ENCODE results near the gene PTPRR. TPM values are rescaled to one million over a fixed set of nuclear protein-coding genes. Genes with fewer than 3 reads are reported as not detected.

The PTPRR gene
- total and polyA plus RNA-seq, 4 donors: 0.17 to 1.5 (median 0.61) TPM

- 64 to 79% methylated on average over 8 of the region's 8 CpGs for WGBS, 2 donors
- no peak for ATAC-seq (ENCODE audit: insufficient read depth, low FRiP score)
- H3K4me3 ChIP-seq: no peak overlapping the region
Measured at GRCh38 chr12:70661466-70662161, 258.9 kb downstream of the PTPRR start.

GRCh38 chr12:70660620-70661219, 259.8 kb downstream of the PTPRR start:
- ATAC-seq (ENCODE audit: insufficient read depth, low FRiP score): no peak
- no peak for TF ChIP-seq CTCF (IDR thresholded peaks at IDR 0.05; ENCODE audit: control extremely low read depth, extremely low read depth)
- H3K9me3 ChIP-seq (ENCODE audit: control insufficient read depth in 4 of 4, insufficient read depth in 3 of 4, low read length in 3 of 4): no peaks in the 10 kb centered on the region
- 76 to 86% methylated on average over 5 of the region's 5 CpGs for WGBS, 2 donors
- peak in 1 of 3 donors; percentile 36 for DNase-seq
- no peak overlapping the region for H3K4me3 ChIP-seq
- no peaks in the 10 kb centered on the region for H3K27me3 ChIP-seq (ENCODE audit: control insufficient read depth in 3 of 3, insufficient read depth in 3 of 3, low read length in 2 of 3)
- no peak overlapping the region for H3K27ac ChIP-seq (ENCODE audit: low read depth in 1 of 2, low read length in 1 of 2)
- no peaks in the 10 kb centered on the region for H3K36me3 ChIP-seq (ENCODE audit: control insufficient read depth in 4 of 4, insufficient read depth in 4 of 4, low read length in 4 of 4)
- no peak overlapping the region for H3K9ac ChIP-seq (ENCODE audit: insufficient read depth in 1 of 2, low read length in 2 of 2)
- H3K4me1 ChIP-seq (ENCODE audit: control insufficient read depth in 5 of 5, insufficient read depth in 5 of 5, low read length in 5 of 5): peaks cover 0 to 2% (median 0%) of the 10 kb centered on the region in 5 donors

More at GRCh38 chr12:70661466-70662161, 258.9 kb downstream of the PTPRR start:
- no peak overlapping the region for H3K9ac ChIP-seq (ENCODE audit: insufficient read depth in 1 of 2, low read length in 2 of 2)
- H3K4me1 ChIP-seq (ENCODE audit: control insufficient read depth in 5 of 5, insufficient read depth in 5 of 5, low read length in 5 of 5): peaks cover 0 to 2% (median 0%) of the 10 kb centered on the region in 5 donors
- H3K36me3 ChIP-seq (ENCODE audit: control insufficient read depth in 4 of 4, insufficient read depth in 4 of 4, low read length in 4 of 4): no peaks in the 10 kb centered on the region
- H3K27me3 ChIP-seq (ENCODE audit: control insufficient read depth in 3 of 3, insufficient read depth in 3 of 3, low read length in 2 of 3): no peaks in the 10 kb centered on the region
- no peak for TF ChIP-seq CTCF (IDR thresholded peaks at IDR 0.05; ENCODE audit: control extremely low read depth, extremely low read depth)
- DNase-seq: no peak
- H3K27ac ChIP-seq (ENCODE audit: low read depth in 1 of 2, low read length in 1 of 2): peak overlapping the region in 1 of 2 donors; percentile 21
- H3K9me3 ChIP-seq (ENCODE audit: control insufficient read depth in 4 of 4, insufficient read depth in 3 of 4, low read length in 3 of 4): no peaks in the 10 kb centered on the region

DNA sequence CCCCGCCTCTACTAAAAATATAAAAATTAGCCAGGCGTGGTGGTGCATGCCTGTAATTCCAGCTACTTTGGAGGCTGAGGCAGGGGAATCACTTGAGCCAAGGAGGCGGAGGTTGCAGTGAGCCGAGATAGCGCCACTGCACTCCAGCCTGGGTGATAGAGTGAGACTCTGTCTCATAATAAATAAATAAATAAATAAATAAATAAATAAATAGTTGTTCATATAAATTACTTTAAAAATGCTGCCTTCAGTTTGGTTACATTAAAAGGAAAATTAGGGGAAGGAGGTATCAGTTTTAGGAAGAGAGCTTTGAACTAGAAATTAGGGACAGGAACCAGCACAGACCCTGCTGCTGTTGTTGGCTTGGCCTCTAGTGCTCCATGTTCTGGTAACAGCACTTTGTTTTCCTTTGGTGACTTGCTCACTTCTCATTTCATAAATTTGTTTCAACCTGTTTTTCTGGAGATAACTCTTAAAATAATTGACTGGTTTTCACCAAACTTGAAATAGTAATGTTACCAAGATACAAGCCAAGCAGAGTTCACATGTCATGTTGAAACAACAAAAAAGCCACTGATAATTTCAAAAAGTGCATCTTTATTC, 260.4 kb downstream of the PTPRR start:
- H3K9ac ChIP-seq (ENCODE audit: insufficient read depth in 1 of 2, low read length in 2 of 2): no peak overlapping the region
- no peaks in the 10 kb centered on the region for H3K9me3 ChIP-seq (ENCODE audit: control insufficient read depth in 4 of 4, insufficient read depth in 3 of 4, low read length in 3 of 4)
- H3K4me1 ChIP-seq (ENCODE audit: control insufficient read depth in 5 of 5, insufficient read depth in 5 of 5, low read length in 5 of 5): peaks cover 0 to 2% (median 0%) of the 10 kb centered on the region in 5 donors
- WGBS, 2 donors: 97% methylated on average over 5 of the region's 5 CpGs
- TF ChIP-seq CTCF (IDR thresholded peaks at IDR 0.05; ENCODE audit: control extremely low read depth, extremely low read depth): no peak
- H3K36me3 ChIP-seq (ENCODE audit: control insufficient read depth in 4 of 4, insufficient read depth in 4 of 4, low read length in 4 of 4): no peaks in the 10 kb centered on the region
- ATAC-seq (ENCODE audit: insufficient read depth, low FRiP score) (no peak), DNase-seq (no peak)
- no peak overlapping the region for H3K27ac ChIP-seq (ENCODE audit: low read depth in 1 of 2, low read length in 1 of 2)
- no peak overlapping the region for H3K4me3 ChIP-seq
- H3K27me3 ChIP-seq (ENCODE audit: control insufficient read depth in 3 of 3, insufficient read depth in 3 of 3, low read length in 2 of 3): no peaks in the 10 kb centered on the region

Data from lung (tissue), 12 donors.